Transverse colon (tissue), 4 donors: ENCODE data around the gene CCDC60. TPM values are rescaled to one million over a fixed set of nuclear protein-coding genes. Genes with fewer than 3 reads are reported as not detected.

Experiments
- DNase-seq: peaks from one replicate; pipeline ENCODE4 v3.0.0-alpha.2; 2019
- H3K27ac ChIP-seq, 4 donors: fragments of 200-600 bp; sonication (generic); 2 replicates each; pipeline ENCODE4 v1.5.1; 2016 to 2018; ENCODE audit warnings: inconsistent platforms in 4 of 4
- H3K27me3 ChIP-seq: fragments of 200-600 bp; sonication (generic); 2 replicates; pipeline ENCODE4 v1.5.1; 2017; ENCODE audit warnings: inconsistent platforms
- H3K36me3 ChIP-seq, 4 donors: fragments of 200-600 bp; sonication (generic); 2 replicates each; pipeline ENCODE4 v1.5.1; 2017 to 2019; ENCODE audit warnings: inconsistent platforms in 4 of 4
- H3K4me1 ChIP-seq, 4 donors: fragments of 200-600 bp; sonication (generic); 2 replicates each; pipeline ENCODE4 v1.5.1; 2017 to 2020; ENCODE audit warnings: inconsistent platforms in 4 of 4
- H3K4me3 ChIP-seq, 4 donors: fragments of 200-600 bp; sonication (generic); 1 replicate in 1 of 4; 2 replicates in 3 of 4; pipeline versions ENCODE4 v1.5.1 to v1.6.1; 2017 to 2019; ENCODE audit warnings: inconsistent platforms in 4 of 4
- H3K9me3 ChIP-seq, 2 donors: fragments of 200-600 bp; sonication (generic); 2 replicates each; pipeline ENCODE4 v1.5.1; 2017 to 2019; ENCODE audit warnings: inconsistent platforms in 2 of 2
- CTCF ChIP-seq, 5 experiments: fragments of 200-600 bp in 3 of 5; fragments of 450-650 bp in 2 of 5; sonication (generic) in 3 of 5; IDR thresholded peaks; 1 replicate in 2 of 5; 2 replicates in 3 of 5; pipeline ENCODE4 v1.5.1; 2016 to 2017; ENCODE audit warnings: antibody characterized with exemption in 5 of 5, inconsistent platforms in 3 of 5, mild to moderate bottlenecking in 2 of 5, moderate library complexity in 1 of 5
- EP300 ChIP-seq: sonication (generic); formaldehyde crosslinking; IDR thresholded peaks from one replicate; pipeline ENCODE4 v1.6.1; 2017; ENCODE audit warnings: antibody characterized with exemption, low read depth
- POLR2A ChIP-seq: fragments of 450-650 bp; IDR thresholded peaks from one replicate; pipeline ENCODE4 v1.6.1; 2016; ENCODE audit warnings: antibody characterized with exemption, mild to moderate bottlenecking, moderate library complexity
- POLR2AphosphoS5 ChIP-seq, 3 donors: sonication (generic); formaldehyde crosslinking; IDR thresholded peaks; one replicate each; pipeline ENCODE4 v1.6.1; 2016; ENCODE audit warnings: antibody characterized with exemption in 3 of 3
- WGBS, 2 donors: methylation state at CpG; one replicate each; pipeline ENCODE4 v1.1.5; 2018; ENCODE audit warnings: low coverage in 1 of 2; 5-methylcytosine and 5-hydroxymethylcytosine counted together
- in situ Hi-C, 4 donors: fragments of 200-750 bp; cut with MboI; loops; one replicate each; pipeline versions ENCODE4 v1.15.0 to v1.15.1; 2017; ENCODE audit warnings: low sequenced_read_pairs in 3 of 4, low pct_ligation_motif_present in 1 of 4, low pct_unique_long_range_greater_than_20kb in 1 of 4
- intact Hi-C: fragments of 100-400 bp; cut with DNase I; formaldehyde crosslinking; loops from one replicate; pipeline ENCODE4 v1.15.1; 2023; ENCODE audit warnings: low total_unique reads
- total RNA-seq, 4 donors: library from RNA; depleted of rRNA; stranded (reverse); fragments of >200 nt; gene quantifications; one replicate each; pipeline ENCODE4 v1.1.0, GENCODE V29; 2016

Gene CCDC60
- total RNA-seq, 4 donors from 2014 or later = 0.68 to 2.6 (median 2.4) TPM; not detected in 1

GRCh38 chr12:119296535-119296934 is 38.0 kb upstream of the CCDC60 start:
- intact Hi-C loops = no loop called here
- DNase-seq = no peak
- Histone ChIP-seq H3K27me3 (no peaks in the 10 kb centered on the region), H3K36me3 (no peaks in the 10 kb centered on the region), H3K4me1 (no peaks in the 10 kb centered on the region), H3K9me3 (no peaks in the 10 kb centered on the region), H3K27ac (no peak overlapping the region), H3K4me3 (no peak overlapping the region)
- TF ChIP-seq POLR2A = no peak
- TF ChIP-seq CTCF (IDR thresholded peaks at IDR 0.05) = no peak
- TF ChIP-seq EP300 = no peak
- no peak for TF ChIP-seq POLR2AphosphoS5 (IDR thresholded peaks at IDR 0.05)
- in situ Hi-C loops = no loop called here
- 43% methylated on average over 1 to 2 of the region's 2 CpGs for WGBS, 2 donors

- Histone ChIP-seq H3K9me3 (no peaks in the 10 kb centered on the region), H3K27ac (no peak overlapping the region), H3K36me3 (no peaks in the 10 kb centered on the region), H3K4me3 (no peak overlapping the region), H3K4me1 (no peaks in the 10 kb centered on the region), H3K27me3 (no peaks in the 10 kb centered on the region)
- TF ChIP-seq POLR2AphosphoS5 (IDR thresholded peaks at IDR 0.05) = no peak
- TF ChIP-seq CTCF (IDR thresholded peaks at IDR 0.05) = no peak
- no peak for TF ChIP-seq POLR2A
- no peak for TF ChIP-seq EP300
- in situ Hi-C loops (no loop called here), intact Hi-C loops (no loop called here)
- no peak for DNase-seq
Measured at GRCh38 chr12:119299130-119299529, 35.4 kb upstream of the CCDC60 start.

- DNase-seq = no peak
- no peaks in the 10 kb centered on the region for H3K9me3 ChIP-seq
- H3K36me3 ChIP-seq = no peaks in the 10 kb centered on the region
- no peaks in the 10 kb centered on the region for H3K4me1 ChIP-seq
- no peaks in the 10 kb centered on the region for H3K27me3 ChIP-seq
- TF ChIP-seq POLR2AphosphoS5 (IDR thresholded peaks at IDR 0.05) (no peak), CTCF (IDR thresholded peaks at IDR 0.05) (no peak), EP300 (no peak), POLR2A (no peak)
- in situ Hi-C loops (no loop called here), intact Hi-C loops (no loop called here)
- no peak overlapping the region for H3K4me3 ChIP-seq
- no peak overlapping the region for H3K27ac ChIP-seq
- WGBS, 2 donors = 75 to 82% methylated on average over 9 of the region's 9 CpGs
Measured at GRCh38 chr12:119301379-119301778, 33.1 kb upstream of the CCDC60 start.

GRCh38 chr12:119302451-119303080 is 32.0 kb upstream of the CCDC60 start:
- no peak for DNase-seq
- TF ChIP-seq POLR2A (no peak), EP300 (no peak), CTCF (IDR thresholded peaks at IDR 0.05) (no peak), POLR2AphosphoS5 (IDR thresholded peaks at IDR 0.05) (no peak)
- Histone ChIP-seq H3K4me1 (no peaks in the 10 kb centered on the region), H3K9me3 (no peaks in the 10 kb centered on the region), H3K36me3 (no peaks in the 10 kb centered on the region), H3K27me3 (no peaks in the 10 kb centered on the region), H3K4me3 (no peak overlapping the region), H3K27ac (no peak overlapping the region)
- 36 to 48% methylated on average over 6 to 7 of the region's 7 CpGs for WGBS, 2 donors
- in situ Hi-C loops = no loop called here
- intact Hi-C loops = no loop called here
